ENCODE measurements around the gene ACSL6. TPM values are rescaled to one million over a fixed set of nuclear protein-coding genes. Genes with fewer than 3 reads are reported as not detected.

The ACSL6 gene
- polyA plus RNA-seq, 2 of the 4 experiments (the other 2 are of a cell fraction), result 0.06 to 0.09 TPM

DNA sequence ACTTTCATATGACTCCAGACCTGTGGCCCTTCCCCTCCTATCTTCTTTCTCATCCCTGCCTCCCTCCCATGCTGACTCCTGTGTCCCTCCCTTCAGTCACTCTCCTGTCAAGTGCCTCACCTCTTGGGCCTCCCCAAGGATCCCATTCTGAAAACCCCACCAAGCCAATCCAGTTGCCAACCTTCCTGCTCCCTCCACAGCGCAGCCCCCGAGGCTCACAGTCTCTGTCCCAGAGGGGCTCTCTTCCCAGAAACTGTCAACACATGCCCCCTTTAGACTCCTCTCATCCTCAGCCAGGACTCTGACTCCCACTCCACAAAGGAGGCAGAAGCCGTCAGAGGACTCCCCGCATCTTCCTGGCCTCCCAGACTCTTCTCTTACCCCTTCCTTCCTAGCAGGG lies 30.8 kb downstream of the ACSL6 start:
- 28% methylated on average over 4 of the region's 4 CpGs for WGBS (ENCODE audit: missing lambda C conversion rate)
- ATAC-seq, result no peak
- no peaks in the 10 kb centered on the region for H3K9me3 ChIP-seq
- H3K4me3 ChIP-seq, result no peak overlapping the region
- POLR2A ChIA-PET, result no interaction called here
- FAIRE-seq, result no peak
- CTCF ChIA-PET, result interaction anchor here (0.9 to 2.6 kb wide), 2 partner anchors 27 to 391 kb away, joined by 4 to 9 read pairs; no protein-coding TSS in a partner anchor
- no peak for DNase-seq (ENCODE audit: low read depth in 1 of 2, low spot score in 1 of 2)
- TF ChIP-seq HDAC2 (IDR thresholded peaks at IDR 0.05) (no peak), KDM5A (IDR thresholded peaks at IDR 0.05) (no peak), ZC3H11A (IDR thresholded peaks at IDR 0.05) (no peak), MAFK (IDR thresholded peaks at IDR 0.05; ENCODE audit: partially characterized antibody) (no peak), JUNB (IDR thresholded peaks at IDR 0.05) (no peak), TFCP2L1 (CRISPR knock-in tag; IDR thresholded peaks at IDR 0.05) (no peak), TP53 (CRISPR knock-in tag; IDR thresholded peaks at IDR 0.05) (no peak), POLR2A (IDR thresholded peaks at IDR 0.05; ENCODE audit: low read length) (no peak), EHMT2 (IDR thresholded peaks at IDR 0.05; ENCODE audit: low read depth) (no peak), EHF (CRISPR knock-in tag; IDR thresholded peaks at IDR 0.05) (no peak), HEYL (CRISPR knock-in tag; IDR thresholded peaks at IDR 0.05) (no peak), ZSCAN20 (CRISPR knock-in tag; IDR thresholded peaks at IDR 0.05) (no peak), RARB (CRISPR knock-in tag; IDR thresholded peaks at IDR 0.05) (no peak), JUN (IDR thresholded peaks at IDR 0.05) (no peak), FOSB (CRISPR knock-in tag; IDR thresholded peaks at IDR 0.05) (no peak)
- TF ChIP-seq, protein P1, sequence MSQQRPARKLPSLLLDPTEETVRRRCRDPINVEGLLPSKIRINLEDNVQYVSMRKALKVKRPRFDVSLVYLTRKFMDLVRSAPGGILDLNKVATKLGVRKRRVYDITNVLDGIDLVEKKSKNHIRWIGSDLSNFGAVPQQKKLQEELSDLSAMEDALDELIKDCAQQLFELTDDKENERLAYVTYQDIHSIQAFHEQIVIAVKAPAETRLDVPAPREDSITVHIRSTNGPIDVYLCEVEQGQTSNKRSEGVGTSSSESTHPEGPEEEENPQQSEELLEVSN (IDR thresholded peaks at IDR 0.05; ENCODE audit: borderline replicate concordance, low read depth), result no peak
- TF ChIP-seq, protein P2, sequence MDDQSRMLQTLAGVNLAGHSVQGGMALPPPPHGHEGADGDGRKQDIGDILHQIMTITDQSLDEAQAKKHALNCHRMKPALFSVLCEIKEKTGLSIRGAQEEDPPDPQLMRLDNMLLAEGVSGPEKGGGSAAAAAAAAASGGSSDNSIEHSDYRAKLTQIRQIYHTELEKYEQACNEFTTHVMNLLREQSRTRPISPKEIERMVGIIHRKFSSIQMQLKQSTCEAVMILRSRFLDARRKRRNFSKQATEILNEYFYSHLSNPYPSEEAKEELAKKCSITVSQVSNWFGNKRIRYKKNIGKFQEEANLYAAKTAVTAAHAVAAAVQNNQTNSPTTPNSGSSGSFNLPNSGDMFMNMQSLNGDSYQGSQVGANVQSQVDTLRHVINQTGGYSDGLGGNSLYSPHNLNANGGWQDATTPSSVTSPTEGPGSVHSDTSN (IDR thresholded peaks at IDR 0.05), result no peak
- TF ChIP-seq, protein P3, sequence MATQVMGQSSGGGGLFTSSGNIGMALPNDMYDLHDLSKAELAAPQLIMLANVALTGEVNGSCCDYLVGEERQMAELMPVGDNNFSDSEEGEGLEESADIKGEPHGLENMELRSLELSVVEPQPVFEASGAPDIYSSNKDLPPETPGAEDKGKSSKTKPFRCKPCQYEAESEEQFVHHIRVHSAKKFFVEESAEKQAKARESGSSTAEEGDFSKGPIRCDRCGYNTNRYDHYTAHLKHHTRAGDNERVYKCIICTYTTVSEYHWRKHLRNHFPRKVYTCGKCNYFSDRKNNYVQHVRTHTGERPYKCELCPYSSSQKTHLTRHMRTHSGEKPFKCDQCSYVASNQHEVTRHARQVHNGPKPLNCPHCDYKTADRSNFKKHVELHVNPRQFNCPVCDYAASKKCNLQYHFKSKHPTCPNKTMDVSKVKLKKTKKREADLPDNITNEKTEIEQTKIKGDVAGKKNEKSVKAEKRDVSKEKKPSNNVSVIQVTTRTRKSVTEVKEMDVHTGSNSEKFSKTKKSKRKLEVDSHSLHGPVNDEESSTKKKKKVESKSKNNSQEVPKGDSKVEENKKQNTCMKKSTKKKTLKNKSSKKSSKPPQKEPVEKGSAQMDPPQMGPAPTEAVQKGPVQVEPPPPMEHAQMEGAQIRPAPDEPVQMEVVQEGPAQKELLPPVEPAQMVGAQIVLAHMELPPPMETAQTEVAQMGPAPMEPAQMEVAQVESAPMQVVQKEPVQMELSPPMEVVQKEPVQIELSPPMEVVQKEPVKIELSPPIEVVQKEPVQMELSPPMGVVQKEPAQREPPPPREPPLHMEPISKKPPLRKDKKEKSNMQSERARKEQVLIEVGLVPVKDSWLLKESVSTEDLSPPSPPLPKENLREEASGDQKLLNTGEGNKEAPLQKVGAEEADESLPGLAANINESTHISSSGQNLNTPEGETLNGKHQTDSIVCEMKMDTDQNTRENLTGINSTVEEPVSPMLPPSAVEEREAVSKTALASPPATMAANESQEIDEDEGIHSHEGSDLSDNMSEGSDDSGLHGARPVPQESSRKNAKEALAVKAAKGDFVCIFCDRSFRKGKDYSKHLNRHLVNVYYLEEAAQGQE (IDR thresholded peaks at IDR 0.05), result no peak
- TF ChIP-seq, protein P4, sequence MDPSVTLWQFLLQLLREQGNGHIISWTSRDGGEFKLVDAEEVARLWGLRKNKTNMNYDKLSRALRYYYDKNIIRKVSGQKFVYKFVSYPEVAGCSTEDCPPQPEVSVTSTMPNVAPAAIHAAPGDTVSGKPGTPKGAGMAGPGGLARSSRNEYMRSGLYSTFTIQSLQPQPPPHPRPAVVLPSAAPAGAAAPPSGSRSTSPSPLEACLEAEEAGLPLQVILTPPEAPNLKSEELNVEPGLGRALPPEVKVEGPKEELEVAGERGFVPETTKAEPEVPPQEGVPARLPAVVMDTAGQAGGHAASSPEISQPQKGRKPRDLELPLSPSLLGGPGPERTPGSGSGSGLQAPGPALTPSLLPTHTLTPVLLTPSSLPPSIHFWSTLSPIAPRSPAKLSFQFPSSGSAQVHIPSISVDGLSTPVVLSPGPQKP (IDR thresholded peaks at IDR 0.05; ENCODE audit: low read depth, low read length), result no peak
- H3K4me2 ChIP-seq, result no peak overlapping the region
- no peak overlapping the region for H3K27ac ChIP-seq
- no peaks in the 10 kb centered on the region for H3K4me1 ChIP-seq

DNA sequence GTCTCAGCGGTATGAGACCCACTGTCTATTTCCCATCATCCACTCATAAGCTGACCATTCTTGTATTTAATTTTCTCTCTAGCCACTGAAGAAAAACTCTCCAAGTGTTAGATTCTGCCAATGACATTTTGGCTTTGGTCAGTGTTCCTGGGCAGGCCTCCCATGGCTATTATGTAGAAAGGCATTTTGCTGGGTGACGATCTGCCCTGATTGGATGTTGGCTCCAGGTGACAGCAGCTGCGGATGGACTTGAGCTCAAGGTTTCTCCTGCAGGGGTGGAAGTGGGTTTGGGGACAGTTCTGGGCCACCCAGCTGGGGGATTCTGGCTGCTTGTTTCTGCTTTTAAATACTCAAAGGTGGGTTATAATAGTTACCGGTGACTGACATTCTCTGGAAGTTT lies 31.6 kb downstream of the ACSL6 start:
- no peak for TF ChIP-seq MYC (IDR thresholded peaks at IDR 0.05; ENCODE audit: borderline replicate concordance, low read length)
- TF ChIP-seq RNF2 (IDR thresholded peaks at IDR 0.05; ENCODE audit: borderline replicate concordance, low read depth), result no peak
- no peak for TF ChIP-seq CEBPB (IDR thresholded peaks at IDR 0.05)
- TF ChIP-seq JUN (IDR thresholded peaks at IDR 0.05), result no peak
- no peak for TF ChIP-seq RCOR1 (IDR thresholded peaks at IDR 0.05; ENCODE audit: low read depth, low read length)
- no peak for TF ChIP-seq FOXS1 (CRISPR knock-in tag; IDR thresholded peaks at IDR 0.05)
- no peak for TF ChIP-seq CHD2 (IDR thresholded peaks at IDR 0.05; ENCODE audit: low read length, partially characterized antibody)
- TF ChIP-seq TFCP2L1 (CRISPR knock-in tag; IDR thresholded peaks at IDR 0.05), result no peak
- no peak for TF ChIP-seq JUNB (IDR thresholded peaks at IDR 0.05)
- no peak for TF ChIP-seq CBX2 (IDR thresholded peaks at IDR 0.05; ENCODE audit: borderline replicate concordance, low read depth)
- no peak for TF ChIP-seq FOSL2 (IDR thresholded peaks at IDR 0.05)
- no peak for TF ChIP-seq FOSL2 (CRISPR knock-in tag; IDR thresholded peaks at IDR 0.05)
- no peak for TF ChIP-seq KDM1A (IDR thresholded peaks at IDR 0.05; ENCODE audit: low read depth)
- no peak for ATAC-seq
- no peak for FAIRE-seq
- WGBS (ENCODE audit: missing lambda C conversion rate), result 74% methylated on average over 4 of the region's 4 CpGs
- DNase-seq (ENCODE audit: low read depth in 1 of 2, low spot score in 1 of 2), result no peak
- H3K27ac ChIP-seq, result no peak overlapping the region
- no peaks in the 10 kb centered on the region for H3K9me3 ChIP-seq
- no peak overlapping the region for H3K4me2 ChIP-seq
- H3K4me1 ChIP-seq, result no peaks in the 10 kb centered on the region
- POLR2A ChIA-PET, result no interaction called here
- CTCF ChIA-PET, result interaction anchor here (1.0 kb wide), 1 partner anchor 28 kb away, joined by 3 read pairs; no protein-coding TSS in a partner anchor
- no peak overlapping the region for H3K4me3 ChIP-seq
